GM23338 (cell line): ENCODE results near the gene ATP8A2. TPM values are rescaled to one million over a fixed set of nuclear protein-coding genes. Genes with fewer than 3 reads are reported as not detected.

Experiments
- ATAC-seq: fragments of 200-7000 bp; cut with Tn5 transposase; 3 replicates; pipeline ENCODE4 v1.9.1; 2020
- DNase-seq: peaks from one replicate; pipeline ENCODE4 v3.0.0-alpha.2; 2015; ENCODE audit warnings: low spot score
- H2AFZ ChIP-seq: fragments of 200-600 bp; sonication (generic); 2 replicates; pipeline ENCODE4 v1.8.0; 2016; ENCODE audit warnings: antibody characterized with exemption, mild to moderate bottlenecking, moderate library complexity
- H3F3A ChIP-seq: fragments of 200-600 bp; sonication (generic); replicated peaks from 2 replicates; pipeline ENCODE4 v1.8.0; 2017; ENCODE audit warnings: antibody characterized with exemption, mixed run types, low read depth
- H3K27ac ChIP-seq: fragments of 200-600 bp; sonication (generic); 2 replicates; pipeline ENCODE4 v1.6.1; 2016; ENCODE audit warnings: low read depth
- H3K27me3 ChIP-seq: fragments of 200-600 bp; sonication (generic); 2 replicates; pipeline ENCODE4 v1.8.0; 2016; ENCODE audit warnings: mild to moderate bottlenecking, mixed run types, moderate library complexity; ENCODE audit not compliant: insufficient read depth
- H3K36me3 ChIP-seq: fragments of 200-600 bp; sonication (generic); 2 replicates; pipeline ENCODE4 v1.8.0; 2016; ENCODE audit warnings: mild to moderate bottlenecking; ENCODE audit not compliant: insufficient read depth
- H3K4me1 ChIP-seq: fragments of 200-600 bp; sonication (generic); 2 replicates; pipeline ENCODE4 v1.8.0; 2016; ENCODE audit warnings: mild to moderate bottlenecking, moderate library complexity; ENCODE audit not compliant: insufficient read depth
- H3K4me2 ChIP-seq: fragments of 200-600 bp; sonication (generic); 2 replicates; pipeline ENCODE4 v1.7.1; 2017; ENCODE audit warnings: mixed run types
- H3K4me3 ChIP-seq: fragments of 200-600 bp; sonication (generic); 2 replicates; pipeline ENCODE4 v1.6.1; 2016; ENCODE audit warnings: mixed run types
- H3K79me2 ChIP-seq: fragments of 200-600 bp; sonication (generic); replicated peaks from 2 replicates; pipeline ENCODE4 v1.8.0; 2017; ENCODE audit warnings: mild to moderate bottlenecking; ENCODE audit not compliant: insufficient read depth
- H3K9me2 ChIP-seq: fragments of 200-600 bp; sonication (generic); 2 replicates; pipeline ENCODE4 v1.8.0; 2017; ENCODE audit not compliant: insufficient read depth
- H4K20me1 ChIP-seq: fragments of 200-600 bp; sonication (generic); replicated peaks from 2 replicates; pipeline ENCODE4 v1.8.0; 2017; ENCODE audit warnings: mild to moderate bottlenecking; ENCODE audit not compliant: insufficient read depth
- H3K27ac Mint-ChIP-seq: 2 replicates; pipeline ENCODE4 v1.8.0; 2020; ENCODE audit warnings: inconsistent platforms, mild to moderate bottlenecking, moderate library complexity, mixed read lengths
- H3K27me3 Mint-ChIP-seq: 3 replicates; pipeline ENCODE4 v1.8.0; 2022; ENCODE audit warnings: low read depth, mild to moderate bottlenecking, moderate library complexity, mixed read lengths, inconsistent platforms; ENCODE audit not compliant: insufficient read depth, poor library complexity
- H3K36me3 Mint-ChIP-seq: 3 replicates; pipeline ENCODE4 v1.8.0; 2021; ENCODE audit warnings: low read depth, mild to moderate bottlenecking, inconsistent platforms, moderate library complexity, mixed read lengths
- H3K4me1 Mint-ChIP-seq: 3 replicates; pipeline ENCODE4 v1.8.0; 2020; ENCODE audit warnings: mild to moderate bottlenecking, inconsistent platforms, mixed read lengths
- H3K4me3 Mint-ChIP-seq: 3 replicates; pipeline ENCODE4 v1.8.0; 2021; ENCODE audit warnings: moderate library complexity, mild to moderate bottlenecking, inconsistent platforms, mixed read lengths
- H3K9me3 Mint-ChIP-seq: 3 replicates; pipeline ENCODE4 v1.8.0; 2020; ENCODE audit warnings: moderate library complexity, mild to moderate bottlenecking, inconsistent platforms, mixed read lengths
- CTCF ChIP-seq, 2 experiments: fragments of 200-600 bp in 1 of 2; sonication (generic) in 1 of 2; conservative IDR thresholded peaks; 2 replicates each; pipeline versions ENCODE4 v1.5.1 to v1.6.1; 2016 to 2017; ENCODE audit warnings: antibody characterized with exemption in 2 of 2, low read depth in 2 of 2, mild to moderate bottlenecking in 2 of 2, moderate library complexity in 1 of 2
- EZH2 ChIP-seq: fragments of 200-600 bp; sonication (generic); IDR thresholded peaks from one replicate; pipeline ENCODE4 v1.8.0; 2017; ENCODE audit warnings: antibody characterized with exemption, mild to moderate bottlenecking, low read depth; ENCODE audit not compliant: unreplicated experiment
- EZH2phosphoT487 ChIP-seq: fragments of 200-600 bp; sonication (generic); IDR thresholded peaks from one replicate; pipeline ENCODE4 v1.8.1; 2018; ENCODE audit warnings: antibody characterized with exemption; ENCODE audit not compliant: unreplicated experiment
- JUNB ChIP-seq: IDR thresholded peaks from one replicate; pipeline ENCODE4 v1.6.1; 2016; ENCODE audit warnings: antibody characterized with exemption; ENCODE audit not compliant: unreplicated experiment
- NANOG ChIP-seq: IDR thresholded peaks from 2 replicates; pipeline ENCODE4 v1.6.1; 2016; ENCODE audit warnings: antibody characterized with exemption, borderline replicate concordance
- POLR2AphosphoS5 ChIP-seq: IDR thresholded peaks from 2 replicates; pipeline ENCODE4 v1.6.1; 2016; ENCODE audit warnings: antibody characterized with exemption, low read depth
- REST ChIP-seq: IDR thresholded peaks from one replicate; pipeline ENCODE4 v1.6.1; 2018; ENCODE audit warnings: antibody characterized with exemption; ENCODE audit not compliant: unreplicated experiment
- STAT1 ChIP-seq: IDR thresholded peaks from one replicate; pipeline ENCODE4 v1.6.1; 2016; ENCODE audit warnings: antibody characterized with exemption; ENCODE audit not compliant: unreplicated experiment
- ZNF331 ChIP-seq: fragments of 250-450 bp; sonication (Bioruptor Pico); IDR thresholded peaks from 2 replicates; pipeline ENCODE4 v1.5.0; 2020; ENCODE audit warnings: low read depth, mild to moderate bottlenecking, moderate library complexity
- ZNF462 ChIP-seq: fragments of 250-450 bp; sonication (Bioruptor Pico); IDR thresholded peaks from 2 replicates; pipeline ENCODE4 v1.5.0; 2020; ENCODE audit warnings: mild to moderate bottlenecking, moderate library complexity
- polyA plus RNA-seq: library from polyadenylated mRNA; unstranded; fragments of >200 nt; fragmentation: Nextera tagmentation; extraction: Ambion mirVana; gene quantifications from 2 replicates; pipeline ENCODE4 v1.2.1, GENCODE V29; 2016
- total RNA-seq: library from RNA; depleted of rRNA; stranded (reverse); fragments of >200 nt; shearing (Covaris generic); gene quantifications from 2 replicates; pipeline ENCODE4 v1.2.3, GENCODE V29; 2014

ATP8A2 gene
- total and polyA plus RNA-seq, 2 experiments from 2014 or later: 5.7 to 8.8 TPM

GRCh38 chr13:25887962-25888655 lies 516.3 kb downstream of the ATP8A2 start:
- H3K4me1 ChIP-seq: peaks cover 7% of the 10 kb centered on the region
- H3K27ac ChIP-seq: no peak overlapping the region
- H3K9me2 ChIP-seq: no peaks in the 10 kb centered on the region
- H2AFZ ChIP-seq: no peak overlapping the region
- H3K36me3 ChIP-seq: no peaks in the 10 kb centered on the region
- ATAC-seq (no peak), DNase-seq (no peak)
- no peaks in the 10 kb centered on the region for H3K79me2 ChIP-seq
- no peak overlapping the region for H3K4me3 ChIP-seq
- no peaks in the 10 kb centered on the region for H3K27me3 ChIP-seq
- Mint-ChIP-seq H3K4me3 (no peak overlapping the region), H3K36me3 (no peaks in the 10 kb centered on the region; the same call in 2 of the 3 replicates), H3K4me1 (peaks cover 19% of the 10 kb centered on the region), H3K27me3 (peaks cover 2% of the 10 kb centered on the region), H3K9me3 (no peaks in the 10 kb centered on the region; the same call in 2 of the 3 replicates), H3K27ac (no peak overlapping the region)
- no peaks in the 10 kb centered on the region for H4K20me1 ChIP-seq
- no peak for TF ChIP-seq CTCF (conservative IDR thresholded peaks at IDR 0.05; ENCODE audit: low read depth in 2 of 2)
- no peak for TF ChIP-seq STAT1
- no peak for TF ChIP-seq ZNF331 (CRISPR knock-in tag)
- no peak for TF ChIP-seq POLR2AphosphoS5
- no peak for TF ChIP-seq EZH2phosphoT487
- TF ChIP-seq REST: no peak
- no peak for TF ChIP-seq ZNF462 (CRISPR knock-in tag)
- no peak for TF ChIP-seq JUNB
- no peak for TF ChIP-seq NANOG
- TF ChIP-seq EZH2: no peak
- no peaks in the 10 kb centered on the region for H3F3A ChIP-seq
- no peak overlapping the region for H3K4me2 ChIP-seq
